Natural killer cell treated with Interleukin-12 subunit alpha and Interleukin-12 subunit beta and Interleukin-15 and Interleukin-18, amount 100 ng/mL, for 72 hours (primary cell): ENCODE results near the gene RPL38. TPM values are rescaled to one million over a fixed set of nuclear protein-coding genes. Genes with fewer than 3 reads are reported as not detected.
A peak's percentile ranks its signal among the peaks of the same experiment; 100 is the strongest.

ENCODE experiments used
- ATAC-seq, 2 donors: fragments of 150-1000 bp; cut with Tn5 transposase in 1 of 2; sonication (Bioruptor Pico), chemical (Tn5 transposase) in 1 of 2; 2 replicates each; pipeline ENCODE4 v1.10.0; 2021
- DNase-seq: peaks from one replicate; pipeline ENCODE4 v3.0.0; 2022; ENCODE audit warnings: low spot score
- H3K27ac Mint-ChIP-seq, 2 donors: 1 replicate in 1 of 2; 2 replicates in 1 of 2; pipeline ENCODE4 v1.8.0; 2022; ENCODE audit warnings: mixed read lengths in 2 of 2, mild to moderate bottlenecking in 1 of 2, moderate library complexity in 1 of 2
- H3K27me3 Mint-ChIP-seq, 2 donors: 1 replicate in 1 of 2; 2 replicates in 1 of 2; pipeline ENCODE4 v1.8.0; 2022; ENCODE audit warnings: mixed read lengths in 2 of 2
- H3K36me3 Mint-ChIP-seq: one replicate; pipeline ENCODE4 v1.8.0; 2022; ENCODE audit warnings: mixed read lengths
- H3K4me1 Mint-ChIP-seq, 2 donors: 1 replicate in 1 of 2; 2 replicates in 1 of 2; pipeline ENCODE4 v1.8.0; 2022; ENCODE audit warnings: low read depth in 2 of 2, mixed read lengths in 2 of 2, mild to moderate bottlenecking in 1 of 2
- H3K4me3 Mint-ChIP-seq: one replicate; pipeline ENCODE4 v1.8.0; 2022; ENCODE audit warnings: mixed read lengths
- H3K9me3 Mint-ChIP-seq: 2 replicates; pipeline ENCODE4 v1.8.0; 2022; ENCODE audit warnings: mixed read lengths
- total RNA-seq, 2 donors: library from RNA; stranded (reverse); gene quantifications; one replicate each; pipeline ENCODE4 v1.2.3, GENCODE V29; 2022

Gene RPL38
- total RNA-seq, 2 donors from 2014 or later: 593 to 982 TPM

DNA sequence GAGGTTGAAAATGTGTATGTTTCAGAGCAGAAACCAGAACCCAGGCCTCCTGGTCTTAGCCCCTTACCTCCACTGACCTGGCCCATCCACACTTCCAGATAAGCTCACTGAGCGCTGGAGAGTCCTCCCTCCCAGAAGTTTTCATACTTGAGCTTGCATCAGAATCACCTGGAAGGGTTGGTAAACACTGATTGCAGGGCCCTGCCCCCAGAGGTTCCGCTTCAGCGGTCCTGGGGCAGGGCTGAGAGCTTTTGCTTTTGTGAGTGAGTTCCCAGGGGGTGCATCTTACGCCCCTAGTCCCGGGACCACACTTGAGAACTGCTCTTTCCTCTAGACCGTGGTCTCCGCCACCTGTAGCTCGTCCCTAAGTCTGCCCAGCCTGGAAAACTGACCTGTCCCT is 30.5 kb downstream of the RPL38 start:
- Mint-ChIP-seq H3K27ac (no peak overlapping the region), H3K4me1 (no peaks in the 10 kb centered on the region), H3K27me3 (no peaks in the 10 kb centered on the region), H3K4me3 (no peak overlapping the region), H3K36me3 (no peaks in the 10 kb centered on the region), H3K9me3 (no peaks in the 10 kb centered on the region)
- ATAC-seq: no peak
- no peak for DNase-seq

DNA sequence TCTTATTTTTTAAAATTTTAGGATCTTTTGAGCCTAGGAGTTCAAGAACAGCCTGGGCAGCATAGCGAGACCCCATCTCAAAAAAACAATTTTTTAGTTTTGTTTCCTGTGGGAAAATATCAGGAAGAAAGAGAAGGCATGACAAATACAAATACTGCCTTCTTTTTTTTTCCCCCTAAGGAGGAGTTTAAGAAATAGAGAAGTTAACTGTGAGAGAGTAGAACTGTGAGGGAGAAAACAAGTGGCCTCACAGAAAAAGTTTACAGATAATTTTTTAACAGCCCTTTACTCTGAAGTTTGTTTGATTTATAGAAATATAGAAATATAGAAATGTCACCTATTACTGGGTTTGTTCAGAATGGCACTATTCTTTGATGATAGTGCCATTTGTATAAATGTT is 31.0 kb downstream of the RPL38 start:
- Mint-ChIP-seq H3K4me3 (no peak overlapping the region), H3K9me3 (no peaks in the 10 kb centered on the region), H3K36me3 (no peaks in the 10 kb centered on the region), H3K27me3 (no peaks in the 10 kb centered on the region), H3K4me1 (no peaks in the 10 kb centered on the region), H3K27ac (no peak overlapping the region)
- no peak for DNase-seq
- ATAC-seq: no peak

DNA sequence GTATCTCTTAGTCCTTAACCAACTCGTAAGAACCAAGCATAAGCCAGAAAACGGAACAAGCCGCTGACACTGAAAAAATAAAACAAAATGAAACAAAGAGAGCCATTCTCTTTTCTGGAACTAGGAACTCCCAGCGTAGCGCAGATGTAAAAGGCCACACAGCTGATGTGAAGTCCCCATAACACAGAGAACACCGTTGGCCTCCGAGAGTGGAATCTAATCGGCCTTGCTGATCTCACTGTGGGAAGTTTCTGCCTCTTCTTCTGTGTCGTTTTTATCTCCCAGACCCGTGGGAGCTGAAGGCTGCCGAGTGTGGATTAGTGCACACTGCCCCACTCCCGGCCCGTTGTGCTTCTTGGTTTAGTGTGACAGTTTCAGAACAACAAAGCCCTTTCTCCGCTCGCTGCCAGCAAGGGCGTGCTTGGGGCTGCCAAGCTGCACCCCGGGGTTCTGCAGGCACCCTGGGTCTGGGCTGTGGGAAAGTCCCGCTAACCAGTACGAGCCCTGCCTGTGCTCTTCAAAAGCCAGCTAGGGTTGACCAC is 31.6 kb downstream of the RPL38 start:
- Mint-ChIP-seq H3K36me3 (no peaks in the 10 kb centered on the region), H3K27me3 (no peaks in the 10 kb centered on the region), H3K9me3 (no peaks in the 10 kb centered on the region), H3K27ac (no peak overlapping the region), H3K4me1 (no peaks in the 10 kb centered on the region), H3K4me3 (peak overlapping the region; percentile 6)
- ATAC-seq (peak in 1 of 2 donors; percentile 22), DNase-seq (no peak)

DNA sequence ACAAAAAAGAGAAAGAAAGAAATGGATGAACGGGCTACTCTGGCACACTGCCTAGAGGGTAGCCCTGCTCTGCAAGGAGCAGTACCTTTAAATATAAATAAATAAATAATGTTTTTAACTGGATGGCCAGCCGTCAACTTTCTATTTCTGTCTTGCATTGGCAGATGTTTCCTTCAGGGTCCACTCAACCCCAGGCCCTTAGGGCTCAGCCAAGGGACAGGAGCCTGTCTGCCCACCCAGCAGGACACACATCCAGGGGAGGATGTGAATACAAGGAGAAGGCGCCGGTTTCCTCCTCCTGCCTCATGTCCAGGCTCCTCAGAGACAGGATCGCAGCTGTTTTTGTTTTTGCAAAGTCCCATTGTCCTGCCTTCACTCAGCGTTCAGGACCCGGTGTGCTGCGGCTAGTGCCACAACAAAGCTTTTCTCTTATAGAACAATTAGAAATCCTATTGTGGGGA is 32.5 kb downstream of the RPL38 start:
- DNase-seq (no peak), ATAC-seq (no peak)
- no peaks in the 10 kb centered on the region for H3K36me3 Mint-ChIP-seq
- no peak overlapping the region for H3K4me3 Mint-ChIP-seq
- H3K27ac Mint-ChIP-seq: no peak overlapping the region
- no peaks in the 10 kb centered on the region for H3K9me3 Mint-ChIP-seq
- no peaks in the 10 kb centered on the region for H3K27me3 Mint-ChIP-seq
- no peaks in the 10 kb centered on the region for H3K4me1 Mint-ChIP-seq

DNA sequence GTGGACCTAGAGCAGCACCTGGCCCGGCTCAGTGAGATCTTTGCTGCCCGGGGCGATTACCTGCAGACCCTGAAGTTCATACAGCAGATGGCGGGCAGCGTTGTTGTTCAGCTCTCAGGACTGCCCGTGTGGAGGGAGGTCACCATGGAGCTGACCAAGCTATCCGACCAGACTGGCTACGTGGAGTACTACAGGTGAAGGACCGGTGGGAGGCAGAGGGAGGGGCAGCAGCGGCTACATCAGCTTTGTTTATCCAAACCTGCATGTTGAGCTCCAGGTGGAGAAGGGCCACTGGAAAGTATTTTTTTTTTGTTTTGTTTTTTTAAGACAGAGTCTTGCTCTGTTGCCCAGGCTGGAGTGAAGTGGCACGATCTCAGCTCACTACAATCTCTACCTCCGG is 33.8 kb downstream of the RPL38 start:
- no peak for DNase-seq
- no peak for ATAC-seq
- H3K27me3 Mint-ChIP-seq: no peaks in the 10 kb centered on the region
- no peak overlapping the region for H3K4me3 Mint-ChIP-seq
- no peaks in the 10 kb centered on the region for H3K4me1 Mint-ChIP-seq
- no peaks in the 10 kb centered on the region for H3K9me3 Mint-ChIP-seq
- H3K27ac Mint-ChIP-seq: no peak overlapping the region
- H3K36me3 Mint-ChIP-seq: no peaks in the 10 kb centered on the region

DNA sequence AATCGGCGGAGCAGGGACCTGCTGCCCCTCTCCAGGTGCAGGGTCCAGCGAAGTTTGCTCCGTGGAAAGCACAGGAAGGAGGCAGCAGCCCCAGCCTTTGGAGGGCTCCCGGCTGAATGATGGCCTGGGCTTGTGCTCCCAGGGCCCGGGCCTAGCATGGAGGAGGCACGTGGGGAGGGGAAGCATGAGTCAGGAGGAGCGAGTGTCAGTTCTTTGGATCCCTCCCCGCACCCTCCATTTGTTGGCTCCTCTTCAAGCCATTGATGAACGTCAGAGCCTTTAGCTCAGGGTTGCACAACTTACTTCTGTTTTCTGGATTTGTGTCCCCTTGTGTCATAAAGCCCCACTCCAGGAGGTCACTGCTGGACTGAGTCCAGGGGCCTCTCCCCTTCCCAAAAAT is 35.7 kb downstream of the RPL38 start:
- Mint-ChIP-seq H3K36me3 (no peaks in the 10 kb centered on the region), H3K4me3 (no peak overlapping the region), H3K9me3 (no peaks in the 10 kb centered on the region), H3K4me1 (no peaks in the 10 kb centered on the region), H3K27ac (no peak overlapping the region), H3K27me3 (no peaks in the 10 kb centered on the region)
- no peak for DNase-seq
- ATAC-seq: no peak

DNA sequence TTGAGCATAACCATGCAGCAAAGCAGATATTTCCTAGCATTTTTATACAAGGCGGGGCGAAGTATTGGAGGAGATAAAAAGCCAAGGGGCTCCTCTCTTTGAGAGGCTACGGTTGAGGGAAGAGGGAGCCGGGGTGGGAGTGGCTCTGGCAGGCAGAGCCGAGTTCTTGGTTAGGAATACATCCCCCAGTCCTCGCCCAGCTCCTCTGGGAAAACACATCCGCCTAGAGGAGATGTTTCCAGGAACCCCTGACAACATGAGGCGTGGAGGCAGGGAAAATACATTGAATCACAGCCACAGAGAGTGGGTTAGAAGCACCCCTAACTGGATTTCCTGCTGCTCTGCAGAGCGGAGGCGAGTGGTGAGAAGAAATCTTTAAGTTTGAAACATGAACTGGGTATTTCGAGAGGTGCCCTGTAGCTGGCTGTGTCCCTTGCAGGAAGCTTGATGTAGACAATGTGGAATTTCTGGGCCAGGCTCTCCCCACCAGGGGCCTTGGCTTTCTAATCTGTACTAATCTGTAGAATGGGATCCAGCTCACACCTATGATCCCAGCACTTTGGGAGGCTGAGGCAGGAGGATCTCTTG is 37.2 kb downstream of the RPL38 start:
- DNase-seq (no peak), ATAC-seq (no peak)
- no peak overlapping the region for H3K27ac Mint-ChIP-seq
- no peaks in the 10 kb centered on the region for H3K4me1 Mint-ChIP-seq
- no peaks in the 10 kb centered on the region for H3K36me3 Mint-ChIP-seq
- no peaks in the 10 kb centered on the region for H3K27me3 Mint-ChIP-seq
- H3K9me3 Mint-ChIP-seq: no peaks in the 10 kb centered on the region
- no peak overlapping the region for H3K4me3 Mint-ChIP-seq

DNA sequence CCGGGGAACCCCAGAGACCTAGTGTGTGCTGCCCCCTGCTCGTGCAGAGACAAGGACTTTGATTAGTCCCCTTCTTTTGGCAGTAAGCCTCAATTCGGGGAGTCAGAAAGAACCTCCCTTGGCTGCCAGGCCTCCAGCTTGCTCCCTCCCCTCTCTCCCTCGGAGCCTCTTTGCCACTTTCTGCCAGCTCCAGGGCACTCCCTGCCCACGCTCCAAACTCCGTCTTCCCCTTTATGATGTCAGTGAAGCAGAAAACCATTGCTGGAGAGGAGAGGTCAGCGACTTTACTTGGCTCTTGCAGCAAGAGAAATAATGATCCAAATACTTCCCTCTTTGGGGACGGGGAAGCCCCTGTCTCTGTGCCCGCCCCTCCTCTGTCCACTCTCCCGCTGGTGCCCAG is 38.0 kb downstream of the RPL38 start:
- no peak overlapping the region for H3K27ac Mint-ChIP-seq
- DNase-seq (no peak), ATAC-seq (no peak)
- H3K36me3 Mint-ChIP-seq: no peaks in the 10 kb centered on the region
- no peaks in the 10 kb centered on the region for H3K9me3 Mint-ChIP-seq
- no peak overlapping the region for H3K4me3 Mint-ChIP-seq
- H3K4me1 Mint-ChIP-seq: no peaks in the 10 kb centered on the region
- no peaks in the 10 kb centered on the region for H3K27me3 Mint-ChIP-seq

DNA sequence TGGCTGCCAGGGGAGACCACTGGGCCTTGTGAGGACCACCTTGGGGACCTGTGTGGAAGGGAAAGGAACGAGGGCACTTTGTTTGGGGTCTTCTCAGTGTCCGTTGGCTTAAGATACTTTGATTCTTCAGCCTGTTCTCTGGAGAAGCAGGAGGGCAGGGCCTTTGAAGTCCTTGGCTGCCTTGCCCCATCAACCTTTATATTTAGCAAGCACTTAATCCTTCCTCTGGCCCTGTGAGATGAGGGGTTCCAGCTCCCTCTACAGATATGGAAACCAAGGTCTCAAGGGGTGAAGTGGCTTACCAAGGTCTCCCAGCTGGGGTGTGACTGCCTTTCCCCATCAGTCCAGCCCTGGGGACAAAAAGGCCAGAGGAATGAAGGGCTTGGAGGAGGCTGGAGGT is 38.4 kb downstream of the RPL38 start:
- DNase-seq (no peak), ATAC-seq (no peak)
- Mint-ChIP-seq H3K4me3 (no peak overlapping the region), H3K36me3 (no peaks in the 10 kb centered on the region), H3K27me3 (no peaks in the 10 kb centered on the region), H3K9me3 (no peaks in the 10 kb centered on the region), H3K4me1 (no peaks in the 10 kb centered on the region), H3K27ac (no peak overlapping the region)

DNA sequence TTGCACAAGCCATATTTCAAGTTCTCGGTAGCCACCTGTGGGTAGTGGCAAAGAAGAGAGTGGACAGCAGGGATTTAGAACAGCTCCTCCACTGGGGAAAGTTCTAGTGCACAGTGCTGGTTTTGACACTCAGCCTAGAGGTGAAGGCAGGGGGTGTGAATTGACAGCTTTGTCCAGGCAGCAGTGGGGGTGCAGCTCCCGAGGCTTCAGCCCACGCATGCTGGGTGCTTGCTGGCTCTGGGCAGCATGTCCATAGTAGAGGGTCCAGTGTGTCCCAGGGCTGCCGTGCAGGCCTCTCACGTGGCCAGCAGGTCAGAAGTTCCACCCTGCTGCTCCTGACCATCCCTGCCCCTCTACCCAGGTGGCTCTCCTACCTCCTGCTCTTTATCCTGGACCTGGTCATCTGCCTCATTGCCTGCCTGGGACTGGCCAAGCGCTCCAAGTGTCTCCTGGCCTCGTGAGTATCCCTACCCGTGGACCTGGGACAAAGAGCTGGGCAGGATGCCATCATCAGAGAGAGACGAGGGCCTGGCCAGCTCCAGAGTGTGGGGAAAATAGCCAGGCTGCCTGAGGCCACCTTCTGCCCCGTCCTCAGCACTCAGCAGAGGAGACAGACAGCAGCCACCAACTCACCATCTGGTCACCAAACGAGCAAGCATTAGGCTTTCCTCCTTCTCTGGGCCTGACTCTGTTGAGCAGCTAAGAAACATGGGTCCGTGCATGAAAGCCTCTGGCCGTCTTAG is 39.7 kb downstream of the RPL38 start:
- Mint-ChIP-seq H3K9me3 (no peaks in the 10 kb centered on the region), H3K4me3 (no peak overlapping the region), H3K36me3 (no peaks in the 10 kb centered on the region), H3K4me1 (no peaks in the 10 kb centered on the region), H3K27ac (no peak overlapping the region), H3K27me3 (no peaks in the 10 kb centered on the region)
- ATAC-seq (no peak), DNase-seq (no peak)

DNA sequence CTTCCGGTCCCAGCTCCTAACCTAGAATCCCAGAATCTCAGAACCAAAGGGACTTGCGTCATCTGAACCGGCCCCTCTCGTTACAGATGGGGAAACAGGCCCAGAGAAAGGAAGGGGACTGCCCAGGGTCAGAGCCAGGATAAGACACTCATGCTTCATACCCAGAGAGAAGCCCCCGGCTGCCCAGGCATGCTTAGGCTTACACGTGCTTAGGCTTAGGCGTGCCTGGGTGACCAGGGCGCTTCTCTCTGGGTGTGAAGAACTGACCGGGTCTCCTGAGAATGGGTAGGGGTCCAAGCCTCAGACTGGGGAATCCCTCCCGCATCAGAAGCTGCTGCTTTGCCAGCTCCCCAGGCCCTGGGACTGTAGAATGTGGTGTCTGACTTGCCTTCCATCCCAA is 40.6 kb downstream of the RPL38 start:
- no peaks in the 10 kb centered on the region for H3K9me3 Mint-ChIP-seq
- H3K27me3 Mint-ChIP-seq: no peaks in the 10 kb centered on the region
- no peak overlapping the region for H3K27ac Mint-ChIP-seq
- no peak for ATAC-seq
- H3K4me3 Mint-ChIP-seq: no peak overlapping the region
- no peaks in the 10 kb centered on the region for H3K4me1 Mint-ChIP-seq
- DNase-seq: no peak
- H3K36me3 Mint-ChIP-seq: no peaks in the 10 kb centered on the region

DNA sequence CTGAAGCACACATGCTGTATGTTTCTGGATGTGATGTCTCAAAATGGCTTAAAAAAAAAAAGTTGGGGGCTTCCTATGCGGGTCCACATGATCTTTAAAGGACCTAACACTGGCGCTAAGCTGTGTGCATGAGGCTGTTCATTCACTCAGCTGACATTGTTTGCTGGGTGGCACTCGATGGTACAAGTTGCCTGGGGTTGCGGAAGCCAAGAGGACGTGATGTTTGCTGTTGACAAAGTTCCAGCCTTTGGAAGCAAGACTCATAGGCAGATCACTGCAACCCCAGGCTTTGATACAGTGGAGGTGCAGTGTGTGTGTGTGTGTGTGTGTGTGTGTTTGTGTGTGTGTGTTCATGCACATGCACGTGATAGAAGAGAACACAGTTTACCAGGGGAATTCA is 41.1 kb downstream of the RPL38 start:
- H3K27ac Mint-ChIP-seq: no peak overlapping the region
- peaks cover 0 to 3% of the 10 kb centered on the region in 2 donors for H3K4me1 Mint-ChIP-seq
- H3K4me3 Mint-ChIP-seq: no peak overlapping the region
- H3K27me3 Mint-ChIP-seq: no peaks in the 10 kb centered on the region
- H3K9me3 Mint-ChIP-seq: no peaks in the 10 kb centered on the region
- no peak for ATAC-seq
- no peak for DNase-seq
- H3K36me3 Mint-ChIP-seq: no peaks in the 10 kb centered on the region

DNA sequence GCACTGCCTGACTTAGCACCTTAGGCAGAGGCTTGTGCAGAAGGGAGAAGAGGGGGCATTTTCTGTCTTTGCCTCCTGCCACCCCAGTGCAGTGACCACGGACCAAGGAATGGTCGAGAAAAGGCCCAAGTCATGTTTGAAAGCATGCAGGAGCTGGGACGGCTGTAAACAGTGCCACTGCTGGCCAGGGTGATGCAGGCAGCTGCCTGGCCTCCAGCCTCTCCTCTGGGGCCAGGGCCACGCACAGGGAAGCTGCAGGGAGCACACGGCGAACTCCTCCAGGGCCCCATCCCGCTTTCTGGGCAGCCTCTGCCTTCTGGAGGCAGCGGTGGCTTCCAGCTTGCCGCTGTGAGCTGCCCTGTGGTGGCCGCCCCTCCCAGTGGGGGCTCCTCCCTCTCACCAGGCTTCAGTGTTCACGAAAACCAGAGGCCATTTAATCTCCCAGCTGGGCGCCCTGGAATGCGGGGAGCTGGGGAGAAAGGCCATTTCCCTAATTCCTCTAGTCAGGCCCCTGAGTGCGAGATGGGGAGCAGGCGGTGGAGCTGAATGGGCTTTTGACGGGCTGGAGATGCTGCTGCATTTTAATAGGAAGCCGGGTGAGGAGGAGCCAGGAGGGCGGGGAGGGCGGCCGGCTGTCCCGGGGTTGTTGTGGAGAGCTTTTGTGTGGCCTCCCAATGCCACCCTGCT is 41.8 kb downstream of the RPL38 start:
- DNase-seq (no peak), ATAC-seq (no peak)
- no peak overlapping the region for H3K4me3 Mint-ChIP-seq
- no peaks in the 10 kb centered on the region for H3K27me3 Mint-ChIP-seq
- H3K9me3 Mint-ChIP-seq: no peaks in the 10 kb centered on the region
- H3K27ac Mint-ChIP-seq: no peak overlapping the region
- peaks cover 0 to 3% of the 10 kb centered on the region in 2 donors for H3K4me1 Mint-ChIP-seq
- H3K36me3 Mint-ChIP-seq: no peaks in the 10 kb centered on the region

DNA sequence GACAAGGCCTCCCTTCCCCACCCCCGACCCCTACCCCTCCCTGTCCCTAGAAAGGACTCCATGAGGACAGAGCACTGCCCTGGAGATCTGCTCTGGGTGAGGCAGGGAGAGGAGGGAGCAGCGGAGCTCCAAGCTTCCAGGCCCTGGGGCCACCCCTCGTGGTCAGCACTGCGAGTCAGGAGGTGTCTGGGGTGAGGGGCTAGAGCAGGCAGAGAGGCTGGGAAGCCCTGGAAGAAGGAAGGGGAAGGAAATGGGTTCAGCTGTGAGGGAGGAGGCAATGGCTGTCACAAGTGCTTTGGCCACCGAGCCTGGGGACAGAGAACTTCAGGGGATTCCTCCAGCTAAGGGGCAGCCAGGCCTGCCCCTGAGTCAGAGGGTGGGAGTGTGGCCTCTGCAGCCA is 42.4 kb downstream of the RPL38 start:
- Mint-ChIP-seq H3K4me1 (peaks cover 0 to 3% of the 10 kb centered on the region in 2 donors), H3K36me3 (no peaks in the 10 kb centered on the region), H3K27ac (no peak overlapping the region), H3K27me3 (no peaks in the 10 kb centered on the region), H3K9me3 (no peaks in the 10 kb centered on the region), H3K4me3 (no peak overlapping the region)
- DNase-seq (no peak), ATAC-seq (no peak)
